CD4-positive, alpha-beta T cell treated with Interleukin-21 for 1 hour (primary cell): Measurements from ENCODE around the gene ING5.
"Not testable (repeated sequence)": the region's sequence is repeated elsewhere in the genome, so short reads cannot be mapped to it uniquely, and the experiment has no call there.

Source experiments
- DNase-seq: peaks from one replicate; pipeline ENCODE4 v3.0.0-alpha.2; 2020

Gene ING5

GRCh38 chr2:241701399-241702154, at the start of gene ING5:
Gene ING5, plus strand, starts transcription at chr2:241702039. Its CDS starts 27 bp downstream, at chr2:241702066.
- DNase-seq = peak; percentile 96

GRCh38 chr2:241652142-241652541, 49.7 kb upstream of the ING5 start:
- DNase-seq = no peak

- DNase-seq = no peak
Observed at GRCh38 chr2:241652722-241653121, 49.1 kb upstream of the ING5 start.

- DNase-seq = no peak
Observed at GRCh38 chr2:241653210-241653750, 48.6 kb upstream of the ING5 start.

- no peak for DNase-seq
Observed at GRCh38 chr2:241654551-241654950, 47.3 kb upstream of the ING5 start.

- no peak for DNase-seq
Observed at GRCh38 chr2:241655516-241656189, 46.2 kb upstream of the ING5 start.

GRCh38 chr2:241656190-241656741, 45.6 kb upstream of the ING5 start:
- DNase-seq = no peak

- no peak for DNase-seq
Observed at GRCh38 chr2:241657786-241658254, 44.0 kb upstream of the ING5 start.

GRCh38 chr2:241658296-241658695, 43.5 kb upstream of the ING5 start:
- DNase-seq = no peak

GRCh38 chr2:241659150-241659739, 42.6 kb upstream of the ING5 start:
- peak; percentile 44 for DNase-seq

GRCh38 chr2:241660593-241661213, 41.1 kb upstream of the ING5 start:
- DNase-seq = no peak

GRCh38 chr2:241662731-241663130, 39.1 kb upstream of the ING5 start:
- not testable (repeated sequence) for DNase-seq

GRCh38 chr2:241665731-241666440, 36.0 kb upstream of the ING5 start:
- DNase-seq = no peak

GRCh38 chr2:241666627-241667400, 35.0 kb upstream of the ING5 start:
- DNase-seq = no peak

- no peak for DNase-seq
Observed at GRCh38 chr2:241668354-241668753, 33.5 kb upstream of the ING5 start.

- DNase-seq = no peak
Observed at GRCh38 chr2:241668839-241669238, 33.0 kb upstream of the ING5 start.

GRCh38 chr2:241670333-241671110, 31.3 kb upstream of the ING5 start:
- DNase-seq = no peak

GRCh38 chr2:241671457-241672240, 30.2 kb upstream of the ING5 start:
- no peak for DNase-seq
